ENCODE measurements around the gene NLRP12.
"Not testable (repeated sequence)": the region's sequence is repeated elsewhere in the genome, so short reads cannot be mapped to it uniquely, and the experiment has no call there.

NLRP12 gene

GRCh38 chr19:53824134-53824611 lies at the start of gene NLRP12:
NLRP12 (minus strand) TSS chr19:53824314; CDS start chr19:53824174, 140 bp downstream.
- DNase-seq (ENCODE audit: low read depth): no peak

GRCh38 chr19:53872762-53873161 lies 48.6 kb upstream of the NLRP12 start:
- no peak for DNase-seq (ENCODE audit: low read depth)

GRCh38 chr19:53871454-53871853 lies 47.3 kb upstream of the NLRP12 start:
- no peak for DNase-seq (ENCODE audit: low read depth)

- no peak for DNase-seq (ENCODE audit: low read depth)
Observed at GRCh38 chr19:53870485-53870844, 46.4 kb upstream of the NLRP12 start.

- not testable (repeated sequence) for DNase-seq (ENCODE audit: low read depth)
Observed at GRCh38 chr19:53869805-53870484, 45.8 kb upstream of the NLRP12 start.

- DNase-seq (ENCODE audit: low read depth): peak; percentile 88
Observed at GRCh38 chr19:53868892-53869804, 45.0 kb upstream of the NLRP12 start.

GRCh38 chr19:53868091-53868891 lies 44.2 kb upstream of the NLRP12 start:
- DNase-seq (ENCODE audit: low read depth): peak; percentile 67

GRCh38 chr19:53867225-53868090 lies 43.3 kb upstream of the NLRP12 start, which contains the start of gene MYADM:
MYADM (plus strand) TSS chr19:53867883; CDS start chr19:53873530, 5,647 bp downstream.
- DNase-seq (ENCODE audit: low read depth): peak; percentile 99

GRCh38 chr19:53866865-53867224 lies 42.7 kb upstream of the NLRP12 start:
- no peak for DNase-seq (ENCODE audit: low read depth)

- peak; percentile 82 for DNase-seq (ENCODE audit: low read depth)
Observed at GRCh38 chr19:53865918-53866864, 42.1 kb upstream of the NLRP12 start.

GRCh38 chr19:53865523-53865917 lies 41.4 kb upstream of the NLRP12 start:
- no peak for DNase-seq (ENCODE audit: low read depth)

GRCh38 chr19:53864308-53864836 lies 40.3 kb upstream of the NLRP12 start:
- DNase-seq (ENCODE audit: low read depth): no peak

- DNase-seq (ENCODE audit: low read depth): no peak
Observed at GRCh38 chr19:53853707-53854106, 29.6 kb upstream of the NLRP12 start.

GRCh38 chr19:53849237-53849676 lies 25.1 kb upstream of the NLRP12 start:
- DNase-seq (ENCODE audit: low read depth): peak; percentile 66

- DNase-seq (ENCODE audit: low read depth): no peak
Observed at GRCh38 chr19:53847555-53847954, 23.4 kb upstream of the NLRP12 start.

- no peak for DNase-seq (ENCODE audit: low read depth)
Observed at GRCh38 chr19:53844849-53845246, 20.7 kb upstream of the NLRP12 start.

- DNase-seq (ENCODE audit: low read depth): peak; percentile 85
Observed at GRCh38 chr19:53840914-53841313, 16.8 kb upstream of the NLRP12 start.

GRCh38 chr19:53840241-53840640 lies 16.1 kb upstream of the NLRP12 start:
- not testable (repeated sequence) for DNase-seq (ENCODE audit: low read depth)

GRCh38 chr19:53838446-53838845 lies 14.3 kb upstream of the NLRP12 start:
- not testable (repeated sequence) for DNase-seq (ENCODE audit: low read depth)

- DNase-seq (ENCODE audit: low read depth): not testable (repeated sequence)
Observed at GRCh38 chr19:53832861-53833260, 8.7 kb upstream of the NLRP12 start.

Measured in fibroblast of gingiva (primary cell).